Astrocyte of the cerebellum (primary cell): ENCODE measurements around the gene AKT3.

ENCODE experiments used
- DNase-seq: peaks from one replicate; pipeline ENCODE4 v3.0.0-alpha.2; 2011; ENCODE audit warnings: low read depth
- H3K4me3 ChIP-seq: 2 replicates; pipeline ENCODE4 v1.5.1; 2011; ENCODE audit warnings: mild to moderate bottlenecking, low read depth, low read length, moderate library complexity
- in situ Hi-C: cut with HindIII; loops from 2 replicates; pipeline ENCODE4 v1.10.0; 2017; ENCODE audit warnings: low sequenced_read_pairs
- TF ChIP-seq, protein P1 (sequence below): IDR thresholded peaks from 2 replicates; pipeline ENCODE4 v1.5.1; 2012; ENCODE audit warnings: low read length, low read depth, moderate library complexity, mild to moderate bottlenecking; ENCODE audit errors: missing control alignments

AKT3 gene

DNA sequence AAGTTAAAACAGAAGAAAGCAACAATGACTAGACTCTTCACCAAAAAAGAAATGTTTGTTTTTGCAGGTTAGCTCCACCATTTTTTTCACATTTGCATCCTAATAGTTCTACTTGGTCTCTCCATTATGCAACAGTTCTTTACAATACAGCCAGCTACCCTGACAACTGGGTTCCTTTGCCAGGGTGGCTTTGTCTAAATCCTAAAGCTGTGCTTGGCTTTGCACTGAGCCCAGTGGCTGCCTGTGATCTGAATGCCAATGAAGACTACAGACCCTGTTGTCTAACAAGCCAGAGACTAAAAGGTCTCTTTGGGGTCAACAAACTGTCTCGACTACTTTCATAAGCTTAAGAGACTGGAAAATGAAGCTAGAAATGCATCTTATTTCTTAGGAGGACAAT lies 112.0 kb downstream of the AKT3 start:
- in situ Hi-C loops, result no loop called here
- no peak overlapping the region for H3K4me3 ChIP-seq
- DNase-seq, result no peak
- TF ChIP-seq, protein P1, sequence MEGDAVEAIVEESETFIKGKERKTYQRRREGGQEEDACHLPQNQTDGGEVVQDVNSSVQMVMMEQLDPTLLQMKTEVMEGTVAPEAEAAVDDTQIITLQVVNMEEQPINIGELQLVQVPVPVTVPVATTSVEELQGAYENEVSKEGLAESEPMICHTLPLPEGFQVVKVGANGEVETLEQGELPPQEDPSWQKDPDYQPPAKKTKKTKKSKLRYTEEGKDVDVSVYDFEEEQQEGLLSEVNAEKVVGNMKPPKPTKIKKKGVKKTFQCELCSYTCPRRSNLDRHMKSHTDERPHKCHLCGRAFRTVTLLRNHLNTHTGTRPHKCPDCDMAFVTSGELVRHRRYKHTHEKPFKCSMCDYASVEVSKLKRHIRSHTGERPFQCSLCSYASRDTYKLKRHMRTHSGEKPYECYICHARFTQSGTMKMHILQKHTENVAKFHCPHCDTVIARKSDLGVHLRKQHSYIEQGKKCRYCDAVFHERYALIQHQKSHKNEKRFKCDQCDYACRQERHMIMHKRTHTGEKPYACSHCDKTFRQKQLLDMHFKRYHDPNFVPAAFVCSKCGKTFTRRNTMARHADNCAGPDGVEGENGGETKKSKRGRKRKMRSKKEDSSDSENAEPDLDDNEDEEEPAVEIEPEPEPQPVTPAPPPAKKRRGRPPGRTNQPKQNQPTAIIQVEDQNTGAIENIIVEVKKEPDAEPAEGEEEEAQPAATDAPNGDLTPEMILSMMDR, result no peak

DNA sequence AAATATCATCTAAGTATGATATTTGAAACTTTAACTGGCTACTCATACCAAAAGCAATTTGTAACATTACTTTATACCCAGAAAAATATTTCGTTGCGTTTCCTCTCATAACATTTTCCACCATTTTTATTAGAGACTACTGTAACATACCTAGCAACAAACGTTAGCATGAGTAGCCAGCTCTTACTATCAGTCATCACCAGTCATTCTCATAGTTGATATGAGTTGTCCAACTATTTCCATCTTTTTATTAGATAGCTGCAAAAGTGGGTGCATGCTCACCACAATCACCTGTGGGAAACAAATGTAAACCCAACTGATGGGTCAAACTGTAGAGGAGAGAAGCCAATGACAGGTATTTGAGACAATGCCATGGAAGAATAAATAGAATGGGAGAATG lies 114.6 kb downstream of the AKT3 start:
- TF ChIP-seq, protein P1, result no peak
- no peak for DNase-seq
- no peak overlapping the region for H3K4me3 ChIP-seq
- in situ Hi-C loops, result no loop called here

DNA sequence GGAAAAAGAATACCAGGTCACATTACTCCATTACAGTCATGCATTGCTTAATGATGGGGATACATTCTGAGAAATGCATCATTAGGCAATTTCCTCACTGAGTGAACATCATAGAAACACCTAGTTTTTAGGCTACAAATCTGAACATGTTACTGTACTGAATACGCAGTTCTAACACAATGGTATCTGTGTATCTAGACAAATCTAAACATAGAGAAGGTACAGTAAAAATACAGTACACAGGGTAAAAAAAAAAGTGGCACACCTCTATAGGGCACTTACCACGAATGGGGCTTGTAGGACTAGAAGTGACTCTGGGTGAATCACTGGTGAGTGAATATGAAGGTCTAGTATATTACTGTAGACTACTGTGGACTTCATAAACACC lies 115.7 kb downstream of the AKT3 start:
- in situ Hi-C loops, result no loop called here
- TF ChIP-seq, protein P1, result no peak
- no peak for DNase-seq
- H3K4me3 ChIP-seq, result no peak overlapping the region

DNA sequence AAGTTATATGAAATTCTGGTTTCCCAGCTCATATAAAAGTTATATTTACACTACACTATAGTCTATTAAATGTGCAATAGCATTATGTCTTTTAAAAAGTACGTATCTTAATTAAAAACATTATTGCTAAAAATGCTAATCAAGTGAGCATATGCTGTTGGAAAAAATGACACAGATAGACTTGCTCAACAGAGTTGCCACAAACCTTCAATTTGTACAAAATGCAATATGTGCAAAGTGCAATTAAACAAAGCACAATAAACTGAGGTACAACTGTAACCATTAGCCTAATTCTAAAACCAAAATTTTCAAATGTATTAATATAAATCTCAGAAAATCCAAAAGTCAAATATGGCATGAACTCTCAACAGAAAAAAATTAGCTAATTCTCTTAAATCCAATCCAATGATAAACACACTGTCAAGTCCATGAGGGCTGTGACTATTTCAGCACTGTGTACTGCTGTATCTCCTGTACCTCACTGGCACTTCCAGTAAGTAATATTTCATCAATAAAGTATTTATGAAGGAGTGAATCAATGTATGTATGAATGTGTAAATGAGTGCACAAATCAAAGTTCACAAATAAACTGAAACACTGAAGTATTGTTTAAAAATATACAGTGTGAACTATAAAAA lies 116.3 kb downstream of the AKT3 start:
- TF ChIP-seq, protein P1, result no peak
- in situ Hi-C loops, result no loop called here

DNA sequence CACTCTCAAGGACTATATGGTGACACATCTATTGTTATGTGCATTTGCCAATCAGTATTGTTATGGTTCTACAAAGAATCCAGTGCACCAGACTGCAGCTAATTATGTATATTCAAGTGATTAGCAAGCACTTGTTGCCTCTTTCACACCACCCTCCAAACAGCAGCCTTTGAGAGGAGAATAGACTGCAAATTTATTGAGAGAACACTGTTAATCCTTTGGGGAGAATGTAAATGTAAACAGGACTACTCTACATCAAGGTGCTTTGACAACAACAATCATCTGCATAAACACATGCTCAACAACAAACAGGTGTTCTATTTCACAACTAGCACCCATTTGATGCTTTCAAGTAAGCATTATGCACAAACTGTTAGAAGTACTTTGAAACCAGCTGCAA lies 117.4 kb downstream of the AKT3 start:
- no peak for DNase-seq
- H3K4me3 ChIP-seq, result no peak overlapping the region
- TF ChIP-seq, protein P1, result no peak
- in situ Hi-C loops, result no loop called here

More for the DNA sequence above, 116.3 kb downstream of the AKT3 start:
- DNase-seq, result no peak
- H3K4me3 ChIP-seq, result no peak overlapping the region

DNA sequence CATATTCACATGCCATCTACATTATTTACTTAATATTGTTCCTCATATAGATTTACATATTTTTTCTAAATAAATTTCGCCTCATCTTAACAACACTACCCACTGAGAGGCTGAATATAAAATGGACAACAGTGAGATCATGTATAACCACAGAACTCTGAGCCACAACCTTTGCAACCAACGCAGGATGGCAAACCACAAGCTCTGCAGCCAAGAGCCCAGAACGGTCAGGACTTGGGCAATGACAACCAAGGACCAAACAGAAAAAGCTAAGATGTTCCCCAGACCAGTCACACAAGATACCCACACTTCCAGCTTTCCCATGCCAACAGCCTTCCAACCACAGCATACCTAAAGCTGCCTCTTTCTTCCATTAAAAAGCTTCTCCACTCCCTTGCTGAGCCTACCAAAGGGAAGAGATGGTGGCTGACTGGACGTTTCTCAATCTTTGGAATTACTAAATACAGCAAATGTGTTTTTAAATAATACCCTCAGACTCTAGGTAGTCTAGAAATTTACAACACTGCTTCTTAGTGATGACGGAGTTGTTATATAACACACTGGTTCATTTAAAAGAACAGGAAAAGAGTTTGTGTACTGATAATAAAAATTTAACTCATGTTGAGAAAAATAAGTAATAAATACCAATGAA lies 117.9 kb downstream of the AKT3 start:
- no peak overlapping the region for H3K4me3 ChIP-seq
- in situ Hi-C loops, result no loop called here
- DNase-seq, result no peak
- TF ChIP-seq, protein P1, result no peak
